ENCODE results near the gene NEU3.

GRCh38 chr11:74954199-74954598, 34.5 kb upstream of the NEU3 start:
- no peak for TF ChIP-seq EZH2 (IDR thresholded peaks at IDR 0.05; ENCODE audit: insufficient read depth, poor library complexity, severe bottlenecking)
- no peak for TF ChIP-seq EZH2phosphoT487 (IDR thresholded peaks at IDR 0.05; ENCODE audit: insufficient read depth, low read depth)
